H9 (cell line): ENCODE results near the gene SYCN. TPM values are rescaled to one million over a fixed set of nuclear protein-coding genes. Genes with fewer than 3 reads are reported as not detected.

Experiments used
- DNase-seq: peaks from one replicate; pipeline ENCODE4 v3.0.0-alpha.2; 2017
- H2AFZ ChIP-seq: one replicate; pipeline ENCODE4 v1.6.1; 2013; ENCODE audit warnings: mild to moderate bottlenecking, low read length, control low read depth, moderate library complexity
- H2AK5ac ChIP-seq: 2 replicates; pipeline ENCODE4 v1.6.1; 2013; ENCODE audit warnings: low read length, control low read depth, mixed read lengths; ENCODE audit not compliant: insufficient read length
- H2BK120ac ChIP-seq: one replicate; pipeline ENCODE4 v1.6.1; 2013; ENCODE audit warnings: low read depth, mild to moderate bottlenecking, low read length, control low read depth, inconsistent platforms; ENCODE audit not compliant: poor library complexity, severe bottlenecking
- H2BK12ac ChIP-seq: 2 replicates; pipeline ENCODE4 v1.6.1; 2013; ENCODE audit warnings: low read length, control low read depth, mixed read lengths, low read depth; ENCODE audit not compliant: insufficient read length
- H2BK15ac ChIP-seq: 2 replicates; pipeline ENCODE4 v1.6.1; 2013; ENCODE audit warnings: low read depth, low read length, control low read depth
- H2BK20ac ChIP-seq: one replicate; pipeline ENCODE4 v1.6.1; 2013; ENCODE audit warnings: low read depth, mild to moderate bottlenecking, low read length, control low read depth, inconsistent platforms; ENCODE audit not compliant: poor library complexity, severe bottlenecking
- H2BK5ac ChIP-seq: 2 replicates; pipeline ENCODE4 v1.6.1; 2013; ENCODE audit warnings: low read length, control low read depth, mixed read lengths; ENCODE audit not compliant: insufficient read length
- H3K14ac ChIP-seq: 2 replicates; pipeline ENCODE4 v1.6.1; 2013; ENCODE audit warnings: low read length, control low read depth; ENCODE audit not compliant: insufficient read depth
- H3K18ac ChIP-seq: 2 replicates; pipeline ENCODE4 v1.6.1; 2013; ENCODE audit warnings: low read depth, mild to moderate bottlenecking, mixed read lengths, low read length, control low read depth; ENCODE audit not compliant: insufficient read length
- H3K23ac ChIP-seq: 2 replicates; pipeline ENCODE4 v1.6.1; 2013; ENCODE audit warnings: low read length, control low read depth, mixed read lengths, low read depth; ENCODE audit not compliant: insufficient read length
- H3K23me2 ChIP-seq: 2 replicates; pipeline ENCODE4 v1.6.1; 2013; ENCODE audit warnings: low read depth, mild to moderate bottlenecking, mixed read lengths, low read length, control low read depth; ENCODE audit not compliant: insufficient read length, poor library complexity, severe bottlenecking
- H3K27ac ChIP-seq: 2 replicates; pipeline ENCODE4 v1.5.1; 2013; ENCODE audit warnings: low read length, control low read depth, mixed read lengths, low read depth; ENCODE audit not compliant: insufficient read length
- H3K27me3 ChIP-seq: 2 replicates; pipeline ENCODE4 v1.6.1; 2013; ENCODE audit warnings: low read length, control low read depth, inconsistent platforms; ENCODE audit not compliant: insufficient read depth
- H3K4ac ChIP-seq: 2 replicates; pipeline ENCODE4 v1.6.1; 2013; ENCODE audit warnings: low read depth, mild to moderate bottlenecking, control low read depth, inconsistent platforms, low read length, moderate library complexity
- H3K4me1 ChIP-seq: 2 replicates; pipeline ENCODE4 v1.6.1; 2013; ENCODE audit warnings: low read length, control low read depth, inconsistent platforms; ENCODE audit not compliant: insufficient read depth
- H3K4me2 ChIP-seq: 2 replicates; pipeline ENCODE4 v1.6.1; 2013; ENCODE audit warnings: low read length, control low read depth, mixed read lengths; ENCODE audit not compliant: insufficient read length, insufficient read depth
- H3K56ac ChIP-seq: 2 replicates; pipeline ENCODE4 v1.6.1; 2013; ENCODE audit warnings: low read depth, mild to moderate bottlenecking, mixed read lengths, low read length, control low read depth; ENCODE audit not compliant: insufficient read length
- H3K79me1 ChIP-seq: 2 replicates; pipeline ENCODE4 v1.6.1; 2013; ENCODE audit warnings: low read depth, mild to moderate bottlenecking, moderate library complexity, low read length, control low read depth, inconsistent platforms; ENCODE audit not compliant: insufficient read depth, poor library complexity, severe bottlenecking
- H3K79me2 ChIP-seq: 2 replicates; pipeline ENCODE4 v1.6.1; 2013; ENCODE audit warnings: low read length, control low read depth, inconsistent platforms; ENCODE audit not compliant: insufficient read depth
- H3K9ac ChIP-seq: 2 replicates; pipeline ENCODE4 v1.6.1; 2013; ENCODE audit warnings: low read length, control low read depth, mixed read lengths; ENCODE audit not compliant: insufficient read length; ENCODE audit errors: extremely low read depth
- H3K9me3 ChIP-seq: one replicate; pipeline ENCODE4 v1.6.1; 2013; ENCODE audit warnings: low read depth, low read length, inconsistent platforms; ENCODE audit not compliant: control insufficient read depth
- H3T11ph ChIP-seq: one replicate; pipeline ENCODE4 v1.6.1; 2013; ENCODE audit warnings: mild to moderate bottlenecking, low read length, control low read depth, inconsistent platforms
- H4K20me1 ChIP-seq: one replicate; pipeline ENCODE4 v1.6.1; 2013; ENCODE audit not compliant: control insufficient read depth, insufficient read length, insufficient read depth
- H4K5ac ChIP-seq: 2 replicates; pipeline ENCODE4 v1.6.1; 2013; ENCODE audit warnings: low read depth, mild to moderate bottlenecking, mixed read lengths, low read length, control low read depth; ENCODE audit not compliant: insufficient read length
- H4K8ac ChIP-seq: replicated peaks from 2 replicates; pipeline ENCODE4 v1.6.1; 2013; ENCODE audit warnings: low read length, control low read depth, mixed read lengths, low read depth; ENCODE audit not compliant: insufficient read length
- H4K91ac ChIP-seq: 2 replicates; pipeline ENCODE4 v1.6.1; 2013; ENCODE audit warnings: low read depth, mild to moderate bottlenecking, moderate library complexity, mixed read lengths, low read length, control low read depth; ENCODE audit not compliant: insufficient read length
- H3K27ac Mint-ChIP-seq, 3 experiments: 2 replicates in 2 of 3; 3 replicates in 1 of 3; pipeline ENCODE4 v1.8.0; 2020 to 2021; ENCODE audit warnings: mixed read lengths in 3 of 3, mild to moderate bottlenecking in 1 of 3, moderate library complexity in 1 of 3
- H3K27me3 Mint-ChIP-seq: 2 replicates; pipeline ENCODE4 v1.8.0; 2021; ENCODE audit warnings: low read depth, mild to moderate bottlenecking, moderate library complexity, mixed read lengths
- H3K36me3 Mint-ChIP-seq, 3 experiments: 2 replicates in 2 of 3; 3 replicates in 1 of 3; pipeline ENCODE4 v1.8.0; 2020 to 2021; ENCODE audit warnings: low read depth in 3 of 3, mixed read lengths in 3 of 3; ENCODE audit not compliant: insufficient read depth in 1 of 3
- H3K4me1 Mint-ChIP-seq, 2 experiments: 2 replicates each; pipeline ENCODE4 v1.8.0; 2020; ENCODE audit warnings: mixed read lengths in 2 of 2
- H3K4me3 Mint-ChIP-seq, 2 experiments: 2 replicates in 1 of 2; 3 replicates in 1 of 2; pipeline ENCODE4 v1.8.0; 2020 to 2021; ENCODE audit warnings: mild to moderate bottlenecking in 2 of 2, mixed read lengths in 2 of 2, moderate library complexity in 1 of 2
- H3K9me3 Mint-ChIP-seq, 2 experiments: 2 replicates in 1 of 2; 3 replicates in 1 of 2; pipeline ENCODE4 v1.8.0; 2020; ENCODE audit warnings: mild to moderate bottlenecking in 2 of 2, mixed read lengths in 2 of 2, moderate library complexity in 1 of 2
- CTCF ChIP-seq: fragments of 200-600 bp; sonication (generic); conservative IDR thresholded peaks from 3 replicates; pipeline ENCODE4 v1.8.0; 2021; ENCODE audit warnings: antibody characterized with exemption, mild to moderate bottlenecking
- WGBS: extraction: QIAGEN DNeasy Blood & Tissue Kit; methylation state at CpG from one replicate; pipeline ENCODE4 v1.1.7; 2013; ENCODE audit warnings: missing lambda C conversion rate, low lambda C conversion rate, mixed read lengths; ENCODE audit not compliant: insufficient read length; ENCODE audit errors: extremely low coverage; 5-methylcytosine and 5-hydroxymethylcytosine counted together
- total RNA-seq: library from RNA; stranded (reverse); gene quantifications from 2 replicates; pipeline ENCODE4 v1.2.1, GENCODE V29; 2021

Gene SYCN
- total RNA-seq, 1 experiment from 2014 or later = not detected

GRCh38 chr19:39175564-39175963, 28.5 kb downstream of the SYCN start:
- Histone ChIP-seq H4K20me1 (no peaks in the 10 kb centered on the region), H2AK5ac (no peak overlapping the region), H3K4me2 (no peak overlapping the region), H4K8ac (no peak overlapping the region), H2BK20ac (no peak overlapping the region), H3K4ac (no peak overlapping the region), H2BK15ac (no peak overlapping the region), H2BK5ac (no peak overlapping the region), H3K14ac (no peak overlapping the region), H3K9me3 (no peaks in the 10 kb centered on the region), H3K23ac (no peak overlapping the region), H3K23me2 (no peaks in the 10 kb centered on the region), H3K56ac (no peak overlapping the region), H3K18ac (no peak overlapping the region), H3K79me1 (no peaks in the 10 kb centered on the region), H3K27ac (no peak overlapping the region), H3K4me1 (no peaks in the 10 kb centered on the region), H3K27me3 (no peaks in the 10 kb centered on the region), H3T11ph (no peak overlapping the region), H4K91ac (no peak overlapping the region), H2BK120ac (no peak overlapping the region), H3K9ac (no peak overlapping the region), H3K79me2 (no peaks in the 10 kb centered on the region), H2BK12ac (no peak overlapping the region), H4K5ac (no peak overlapping the region), H2AFZ (no peak overlapping the region)
- Mint-ChIP-seq H3K27me3 (no peaks in the 10 kb centered on the region), H3K36me3 (peaks cover 2 to 40% (median 31%) of the 10 kb centered on the region in 3 experiments; a peak in 6 of 7 replicates), H3K27ac (peak overlapping the region in 2 of 3 experiments; percentile 29 to 57; a peak in 2 of 7 replicates), H3K4me3 (0 out of 5 replicates have a peak overlapping the region, but pooled peaks of 1 of the 2 experiments have one; percentile 1), H3K9me3 (no peaks in the 10 kb centered on the region), H3K4me1 (no peaks in the 10 kb centered on the region)
- no peak for DNase-seq
- no peak for TF ChIP-seq CTCF
- WGBS = no CpG with 5 or more reads among the region's 7 CpGs
